SU-DHL-6 (cell line): Measurements from ENCODE around the gene UBTF.
A peak's percentile ranks its signal among the peaks of the same experiment; 100 is the strongest.

Experiments used
- H2AFZ ChIP-seq: fragments of 200-600 bp; sonication (generic); 2 replicates; pipeline ENCODE4 v1.6.1; 2014; ENCODE audit warnings: low read depth, mild to moderate bottlenecking, moderate library complexity, mixed read lengths, antibody characterized with exemption, low read length; ENCODE audit not compliant: severe bottlenecking
- H3F3A ChIP-seq: fragments of 200-600 bp; shearing (Covaris generic); 2 replicates; pipeline ENCODE4 v1.6.0; 2016; ENCODE audit warnings: antibody characterized with exemption, mild to moderate bottlenecking; ENCODE audit not compliant: insufficient read depth
- H3K27ac ChIP-seq: fragments of 200-600 bp; sonication (generic); 2 replicates; pipeline ENCODE4 v1.5.1; 2016; ENCODE audit warnings: low read depth, mild to moderate bottlenecking, low read length, moderate library complexity, mixed read lengths
- H3K27me3 ChIP-seq: fragments of 200-600 bp; sonication (generic), shearing (Covaris generic); 2 replicates; pipeline ENCODE4 v1.6.0; 2014; ENCODE audit warnings: mild to moderate bottlenecking, low read length
- H3K36me3 ChIP-seq: fragments of 200-600 bp; sonication (generic); 2 replicates; pipeline ENCODE4 v1.6.1; 2014; ENCODE audit warnings: mild to moderate bottlenecking, low read length, mixed read lengths
- H3K4me2 ChIP-seq: fragments of 300-600, 200-600 bp; shearing (Covaris generic), sonication (generic); 2 replicates; pipeline ENCODE4 v1.6.0; 2014; ENCODE audit warnings: low read length, low read depth, mild to moderate bottlenecking; ENCODE audit not compliant: poor library complexity, severe bottlenecking
- H3K4me3 ChIP-seq: fragments of 200-600 bp; sonication (generic); 2 replicates; pipeline ENCODE4 v1.5.1; 2014; ENCODE audit warnings: antibody characterized with exemption, low read length, mild to moderate bottlenecking, mixed read lengths; ENCODE audit not compliant: insufficient read depth, poor library complexity, severe bottlenecking
- H3K79me2 ChIP-seq: fragments of 200-600 bp; sonication (generic); 2 replicates; pipeline ENCODE4 v1.6.1; 2014; ENCODE audit warnings: mild to moderate bottlenecking, low read length, moderate library complexity; ENCODE audit not compliant: insufficient read depth
- H3K9ac ChIP-seq: fragments of 200-600 bp; sonication (generic); 2 replicates; pipeline ENCODE4 v1.7.0; 2014; ENCODE audit warnings: mild to moderate bottlenecking, low read length
- H3K9me2 ChIP-seq: fragments of 200-600 bp; sonication (generic); replicated peaks from 2 replicates; pipeline ENCODE4 v1.6.1; 2014; ENCODE audit warnings: low read length; ENCODE audit not compliant: insufficient read depth
- H3K9me3 ChIP-seq: fragments of 200-600 bp; sonication (generic); 2 replicates; pipeline ENCODE4 v1.6.1; 2014; ENCODE audit warnings: low read length, mixed read lengths; ENCODE audit not compliant: insufficient read depth
- H4K20me1 ChIP-seq: fragments of 200-600 bp; sonication (generic); 2 replicates; pipeline ENCODE4 v1.6.1; 2014; ENCODE audit warnings: low read depth, mild to moderate bottlenecking, antibody characterized with exemption, low read length, moderate library complexity, mixed read lengths
- EZH2phosphoT487 ChIP-seq: fragments of 200-600 bp; sonication (generic), shearing (Covaris generic); conservative IDR thresholded peaks from 2 replicates; pipeline ENCODE4 v1.6.1; 2018; ENCODE audit warnings: mild to moderate bottlenecking, antibody characterized with exemption, low read length, moderate library complexity, mixed read lengths
- TF ChIP-seq, protein P1 (sequence below): fragments of 200-600 bp; sonication (generic); IDR thresholded peaks from one replicate; pipeline ENCODE4 v1.5.1; 2017; ENCODE audit warnings: antibody characterized with exemption, mild to moderate bottlenecking, low read length, moderate library complexity; ENCODE audit not compliant: insufficient read depth, poor library complexity, severe bottlenecking

Gene UBTF

DNA sequence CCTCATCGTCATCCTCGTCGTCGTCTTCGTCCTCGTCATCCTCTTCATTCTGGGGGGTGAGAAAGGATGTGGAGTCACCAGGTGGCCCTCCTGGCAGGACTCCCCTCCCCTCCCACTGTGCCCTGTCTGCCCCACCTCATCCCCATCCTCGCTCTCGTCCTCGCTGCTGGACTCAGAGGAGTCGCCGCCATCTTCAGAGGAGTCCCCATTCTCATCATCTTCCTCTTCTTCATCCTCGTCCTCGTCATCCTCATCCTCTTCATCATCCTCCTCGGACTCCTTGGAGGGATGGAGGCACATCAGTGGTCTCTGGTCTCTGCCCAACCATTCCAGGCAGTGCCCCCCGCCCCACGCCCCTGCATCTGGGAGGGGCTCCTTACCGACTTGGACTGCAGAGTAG is 12.2 kb downstream of the UBTF start:
- Histone ChIP-seq H4K20me1 (no peaks in the 10 kb centered on the region), H3K27me3 (no peaks in the 10 kb centered on the region), H3K36me3 (peaks cover 11% of the 10 kb centered on the region; the same call in 1 of the 2 replicates), H3K9me2 (no peaks in the 10 kb centered on the region), H3K9ac (no peak overlapping the region), H3K4me2 (no peak overlapping the region), H3K4me3 (no peak overlapping the region), H3F3A (peaks cover 28% of the 10 kb centered on the region), H3K79me2 (peaks cover 7% of the 10 kb centered on the region; the same call in 1 of the 2 replicates), H2AFZ (no peak overlapping the region), H3K27ac (no peak overlapping the region), H3K9me3 (no peaks in the 10 kb centered on the region)
- TF ChIP-seq, protein P1, sequence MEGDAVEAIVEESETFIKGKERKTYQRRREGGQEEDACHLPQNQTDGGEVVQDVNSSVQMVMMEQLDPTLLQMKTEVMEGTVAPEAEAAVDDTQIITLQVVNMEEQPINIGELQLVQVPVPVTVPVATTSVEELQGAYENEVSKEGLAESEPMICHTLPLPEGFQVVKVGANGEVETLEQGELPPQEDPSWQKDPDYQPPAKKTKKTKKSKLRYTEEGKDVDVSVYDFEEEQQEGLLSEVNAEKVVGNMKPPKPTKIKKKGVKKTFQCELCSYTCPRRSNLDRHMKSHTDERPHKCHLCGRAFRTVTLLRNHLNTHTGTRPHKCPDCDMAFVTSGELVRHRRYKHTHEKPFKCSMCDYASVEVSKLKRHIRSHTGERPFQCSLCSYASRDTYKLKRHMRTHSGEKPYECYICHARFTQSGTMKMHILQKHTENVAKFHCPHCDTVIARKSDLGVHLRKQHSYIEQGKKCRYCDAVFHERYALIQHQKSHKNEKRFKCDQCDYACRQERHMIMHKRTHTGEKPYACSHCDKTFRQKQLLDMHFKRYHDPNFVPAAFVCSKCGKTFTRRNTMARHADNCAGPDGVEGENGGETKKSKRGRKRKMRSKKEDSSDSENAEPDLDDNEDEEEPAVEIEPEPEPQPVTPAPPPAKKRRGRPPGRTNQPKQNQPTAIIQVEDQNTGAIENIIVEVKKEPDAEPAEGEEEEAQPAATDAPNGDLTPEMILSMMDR: no peak
- TF ChIP-seq EZH2phosphoT487: no peak

DNA sequence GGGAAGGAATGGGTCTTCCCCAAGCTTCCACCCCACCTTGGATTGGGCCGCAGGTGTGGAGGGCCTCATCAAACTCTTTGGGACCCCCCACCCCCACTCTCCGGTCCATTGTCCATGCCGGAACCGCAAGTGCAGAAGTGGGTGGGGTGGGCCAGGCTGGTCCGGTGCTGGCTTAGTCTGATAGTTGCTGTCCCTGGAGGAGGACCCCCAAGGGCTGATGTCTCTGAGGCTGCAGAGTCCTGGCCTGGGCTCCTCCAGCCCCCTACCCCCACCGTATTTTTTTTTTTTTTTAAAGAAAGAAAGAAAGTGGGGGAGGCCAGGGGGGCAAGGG is 12.7 kb downstream of the UBTF start:
- Histone ChIP-seq H3K27ac (no peak overlapping the region), H3K9ac (no peak overlapping the region), H2AFZ (no peak overlapping the region), H4K20me1 (no peaks in the 10 kb centered on the region), H3K27me3 (no peaks in the 10 kb centered on the region), H3K36me3 (peaks cover 11% of the 10 kb centered on the region; the same call in 1 of the 2 replicates), H3K9me2 (no peaks in the 10 kb centered on the region), H3K4me2 (no peak overlapping the region), H3K4me3 (no peak overlapping the region), H3F3A (peaks cover 31% of the 10 kb centered on the region), H3K79me2 (peaks cover 7% of the 10 kb centered on the region; the same call in 1 of the 2 replicates), H3K9me3 (no peaks in the 10 kb centered on the region)
- TF ChIP-seq, protein P1: no peak
- TF ChIP-seq EZH2phosphoT487: no peak

DNA sequence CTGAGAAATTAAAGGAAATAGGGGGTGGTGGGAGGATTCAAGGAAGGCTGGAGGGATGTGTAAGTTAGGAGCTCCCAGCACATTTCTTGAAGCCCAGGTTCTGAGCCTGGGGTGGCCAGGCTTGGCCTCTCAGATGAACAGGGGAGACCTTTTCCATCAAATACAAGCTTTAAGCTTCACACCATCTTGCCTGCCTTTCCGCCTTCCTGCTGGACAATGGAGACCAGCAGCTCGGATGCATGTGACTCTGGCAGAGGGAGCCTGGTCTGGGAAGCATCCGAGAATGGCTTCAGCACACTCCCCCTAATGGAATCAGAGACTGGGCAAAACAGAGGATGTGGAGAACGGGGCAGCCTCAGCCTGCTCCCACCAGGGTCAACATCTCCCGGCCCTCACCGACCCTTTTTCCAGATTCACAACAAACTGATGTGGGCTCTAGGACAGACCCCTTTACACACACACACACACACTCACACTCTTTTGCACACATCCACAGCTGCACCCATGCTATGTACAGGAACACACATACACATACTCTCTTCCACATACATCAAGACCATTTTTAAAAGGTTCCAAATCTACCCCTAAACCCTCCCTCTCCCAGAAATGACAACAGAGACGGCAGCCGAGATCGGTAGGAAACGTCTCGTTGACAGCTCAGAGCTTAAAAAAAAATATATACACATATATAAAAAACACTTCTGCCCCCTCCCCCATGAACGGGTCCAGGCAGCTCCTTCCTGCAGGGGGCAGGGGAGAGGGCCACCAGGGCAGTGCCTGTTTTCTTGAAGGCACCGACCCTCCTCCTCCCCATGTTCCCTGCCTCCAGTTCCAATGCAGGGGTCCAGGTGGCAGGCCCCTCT is 13.3 kb downstream of the UBTF start:
- Histone ChIP-seq H4K20me1 (no peaks in the 10 kb centered on the region), H3K27me3 (no peaks in the 10 kb centered on the region), H3K27ac (no peak overlapping the region)

More for the DNA sequence above, 13.3 kb downstream of the UBTF start:
- Histone ChIP-seq H3K9me3 (no peaks in the 10 kb centered on the region), H3K4me2 (no peak overlapping the region), H3F3A (peaks cover 32% of the 10 kb centered on the region), H3K79me2 (peaks cover 7% of the 10 kb centered on the region; the same call in 1 of the 2 replicates), H3K9ac (no peak overlapping the region), H2AFZ (no peak overlapping the region), H3K4me3 (no peak overlapping the region), H3K9me2 (no peaks in the 10 kb centered on the region), H3K36me3 (peaks cover 11% of the 10 kb centered on the region; the same call in 1 of the 2 replicates)
- TF ChIP-seq, protein P1: peak; percentile 14
- TF ChIP-seq EZH2phosphoT487: no peak
